H1 (cell line): ENCODE results near the gene GNA12. TPM values are rescaled to one million over a fixed set of nuclear protein-coding genes. Genes with fewer than 3 reads are reported as not detected.

Experiments used
- CHD1 ChIP-seq: IDR thresholded peaks from 2 replicates; pipeline ENCODE4 v1.6.1; 2012; ENCODE audit warnings: low read depth, low read length, improper control_type of control experiment
- CHD7 ChIP-seq: fragments of 300-600 bp; sonication (generic); IDR thresholded peaks from 2 replicates; pipeline ENCODE4 v1.7.1; 2012; ENCODE audit warnings: low read length, moderate library complexity, mild to moderate bottlenecking, inconsistent platforms; ENCODE audit not compliant: insufficient replicate concordance
- GABPA ChIP-seq: IDR thresholded peaks from 2 replicates; pipeline ENCODE4 v1.6.1; 2011; ENCODE audit warnings: mild to moderate bottlenecking, low read length, moderate library complexity, borderline replicate concordance; ENCODE audit not compliant: insufficient read depth
- GTF2F1 ChIP-seq: IDR thresholded peaks from 2 replicates; pipeline ENCODE4 v1.6.1; 2012; ENCODE audit warnings: low read depth, low read length, improper control_type of control experiment, borderline replicate concordance
- HDAC6 ChIP-seq: IDR thresholded peaks from one replicate; pipeline ENCODE4 v1.7.1; 2012; ENCODE audit warnings: low read depth, mild to moderate bottlenecking, inconsistent platforms, low read length, moderate library complexity
- JUN ChIP-seq: IDR thresholded peaks from 2 replicates; pipeline ENCODE4 v1.6.1; 2011; ENCODE audit warnings: low read depth, mild to moderate bottlenecking, improper control_type of control experiment, low read length
- MAX ChIP-seq: IDR thresholded peaks from 2 replicates; pipeline ENCODE4 v1.6.1; 2012; ENCODE audit warnings: inconsistent platforms
- POLR2A ChIP-seq, 2 experiments: IDR thresholded peaks; 1 replicate in 1 of 2; 2 replicates in 1 of 2; pipeline ENCODE4 v1.6.1; 2011; ENCODE audit warnings: low read depth in 2 of 2, low read length in 2 of 2, mild to moderate bottlenecking in 2 of 2; ENCODE audit errors: control extremely low read depth in 1 of 2
- POLR2AphosphoS5 ChIP-seq: IDR thresholded peaks from 2 replicates; pipeline ENCODE4 v1.6.1; 2011; ENCODE audit warnings: low read depth, low read length
- RFX5 ChIP-seq: IDR thresholded peaks from 2 replicates; pipeline ENCODE4 v1.6.1; 2011; ENCODE audit warnings: low read depth, low read length, improper control_type of control experiment, borderline replicate concordance
- TEAD4 ChIP-seq: IDR thresholded peaks from 2 replicates; pipeline ENCODE4 v1.6.1; 2012; ENCODE audit warnings: low read depth, low read length, inconsistent platforms, mixed read lengths
- polyA plus RNA-seq, 7 experiments: library from polyadenylated mRNA; depleted of rRNA in 3 of 7; stranded (reverse) in 5 of 7; unstranded in 2 of 7; fragments of >200 nt in 5 of 7; fragments of 200-250 nt in 2 of 7; gene quantifications; 1 replicate in 5 of 7; 2 replicates in 1 of 7; 4 replicates in 1 of 7; pipeline versions ENCODE4 v1.2.1 to v1.2.3, GENCODE V29; 2011 to 2013; ENCODE audit warnings: missing spikeins in 2 of 7, mixed read lengths in 2 of 7
- total RNA-seq: library from RNA; stranded (reverse); fragmentation: NEBNext Ultra II Directional; extraction: Animal tissue kit (Norgen Biotek cat#: 25700); gene quantifications from 2 replicates; pipeline ENCODE4 v1.2.1, GENCODE V29; 2021

The GNA12 gene
- total and polyA plus RNA-seq, 2 of the 8 experiments (the other 6 are each of a cell fraction or from before 2014, with no cell fraction given): 96.5 to 109 TPM

- TF ChIP-seq GABPA: 0 out of 2 replicates have a peak, but pooled peaks have one; percentile 78
- TF ChIP-seq HDAC6: no peak
- no peak for TF ChIP-seq JUN
- no peak for TF ChIP-seq RFX5
- no peak for TF ChIP-seq CHD7
- TF ChIP-seq GTF2F1: no peak
- no peak; the same call in 1 of the 2 replicates for TF ChIP-seq POLR2AphosphoS5
- TF ChIP-seq CHD1: no peak
- TF ChIP-seq POLR2A (IDR thresholded peaks at IDR 0.05; ENCODE audit: control extremely low read depth in 1 of 2, low read depth in 2 of 2, low read length in 2 of 2): no peak
- peak; percentile 69 for TF ChIP-seq MAX
- no peak for TF ChIP-seq TEAD4
These were observed 134.4 kb downstream of the GNA12 start (continued) for GRCh38 chr7:2709553-2710285.
